HG03439 (cell line): ENCODE results near the gene CCPG1.
A peak's percentile ranks its signal among the peaks of the same experiment; 100 is the strongest.
"Not testable (repeated sequence)": the region's sequence is repeated elsewhere in the genome, so short reads cannot be mapped to it uniquely, and the experiment has no call there.

Source experiments
- ATAC-seq: cut with Tn5 transposase; IDR thresholded peaks from one replicate; pipeline ENCODE4 v1.9.1; 2021; ENCODE audit warnings: mild to moderate bottlenecking, moderate library complexity; ENCODE audit not compliant: unreplicated experiment

The CCPG1 gene, protein sequence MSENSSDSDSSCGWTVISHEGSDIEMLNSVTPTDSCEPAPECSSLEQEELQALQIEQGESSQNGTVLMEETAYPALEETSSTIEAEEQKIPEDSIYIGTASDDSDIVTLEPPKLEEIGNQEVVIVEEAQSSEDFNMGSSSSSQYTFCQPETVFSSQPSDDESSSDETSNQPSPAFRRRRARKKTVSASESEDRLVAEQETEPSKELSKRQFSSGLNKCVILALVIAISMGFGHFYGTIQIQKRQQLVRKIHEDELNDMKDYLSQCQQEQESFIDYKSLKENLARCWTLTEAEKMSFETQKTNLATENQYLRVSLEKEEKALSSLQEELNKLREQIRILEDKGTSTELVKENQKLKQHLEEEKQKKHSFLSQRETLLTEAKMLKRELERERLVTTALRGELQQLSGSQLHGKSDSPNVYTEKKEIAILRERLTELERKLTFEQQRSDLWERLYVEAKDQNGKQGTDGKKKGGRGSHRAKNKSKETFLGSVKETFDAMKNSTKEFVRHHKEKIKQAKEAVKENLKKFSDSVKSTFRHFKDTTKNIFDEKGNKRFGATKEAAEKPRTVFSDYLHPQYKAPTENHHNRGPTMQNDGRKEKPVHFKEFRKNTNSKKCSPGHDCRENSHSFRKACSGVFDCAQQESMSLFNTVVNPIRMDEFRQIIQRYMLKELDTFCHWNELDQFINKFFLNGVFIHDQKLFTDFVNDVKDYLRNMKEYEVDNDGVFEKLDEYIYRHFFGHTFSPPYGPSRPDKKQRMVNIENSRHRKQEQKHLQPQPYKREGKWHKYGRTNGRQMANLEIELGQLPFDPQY

DNA sequence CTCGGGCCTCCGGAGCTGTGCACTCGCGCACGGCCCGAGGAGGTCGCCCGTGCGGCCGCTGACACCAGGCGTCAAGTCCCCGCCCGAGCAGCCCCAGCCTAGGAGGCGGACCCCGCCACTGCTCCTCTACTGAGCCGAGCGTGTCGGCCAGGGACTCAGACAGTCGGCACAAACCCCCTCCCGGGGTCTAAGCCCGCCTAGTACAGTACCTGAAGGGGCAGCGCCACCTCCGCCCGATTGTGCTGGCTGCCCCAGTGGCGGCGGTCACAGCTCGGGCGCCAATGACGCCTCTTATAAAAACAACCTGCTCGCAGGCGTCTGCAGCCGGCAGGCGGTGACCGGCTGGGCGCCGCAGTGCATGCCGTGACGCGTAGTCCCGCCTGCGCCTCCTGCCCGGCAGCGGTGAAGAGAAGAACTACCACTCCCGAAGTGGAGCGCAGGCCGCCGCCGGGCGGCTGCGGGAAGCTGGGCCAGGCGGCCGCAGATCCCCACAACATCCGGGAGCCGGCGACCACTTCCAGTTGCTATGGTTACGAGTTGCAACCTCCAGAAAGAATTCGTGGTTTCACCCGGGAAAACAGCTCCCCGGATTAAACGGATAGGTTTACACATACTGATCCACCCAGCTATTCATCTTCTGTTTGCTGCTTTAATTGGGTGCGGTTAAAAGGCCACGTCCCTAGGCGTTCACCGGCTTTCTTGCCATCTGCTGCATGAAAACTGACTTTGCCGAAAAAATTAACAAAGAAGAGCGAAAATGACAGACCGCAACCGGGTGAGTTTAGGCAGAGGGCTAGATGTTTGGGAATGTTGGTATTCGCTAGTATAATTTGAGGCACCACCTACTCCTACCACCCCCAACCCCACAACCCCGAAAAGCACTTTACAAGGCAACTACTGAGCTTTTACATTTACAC is at the start of gene CCPG1, which contains the start of gene PIERCE2:
TSS of gene CCPG1 (minus strand) at position 348 of the 917 bp plus-strand sequence. CDS start 18,935 bp downstream, outside the sequence.
TSS of gene PIERCE2 (plus strand) at position 484 of the 917 bp plus-strand sequence. CDS start at position 758, 274 bp downstream.
- ATAC-seq: peak; percentile 97

DNA sequence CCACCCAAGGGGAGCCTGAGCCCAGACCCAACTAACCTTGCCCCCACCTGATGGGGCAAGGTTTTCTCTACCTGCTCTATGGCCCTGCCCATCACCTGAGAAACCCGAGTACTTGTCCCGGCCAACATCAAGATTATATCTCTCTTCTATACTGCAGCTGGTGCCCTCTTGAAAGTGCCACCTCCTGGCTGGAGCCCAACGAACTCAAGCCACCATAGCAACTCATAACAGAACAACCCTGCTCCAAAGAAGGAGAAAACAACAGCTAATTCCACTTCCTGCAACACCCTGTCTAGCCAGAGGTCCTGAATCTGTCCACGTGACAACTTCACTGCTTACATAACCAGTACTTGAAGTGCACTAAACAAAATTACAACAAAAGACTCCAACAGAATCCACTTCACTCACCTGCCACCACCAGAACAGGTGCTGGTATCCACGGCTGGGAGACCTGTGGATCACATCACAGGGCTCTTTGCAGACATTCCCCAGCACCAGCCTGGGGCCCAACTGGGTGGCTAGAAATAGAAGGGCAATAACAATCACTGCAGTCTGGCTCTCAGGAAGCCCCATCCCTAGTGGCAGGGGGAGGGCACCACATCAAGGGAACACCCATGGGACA is 49.4 kb upstream of the CCPG1 start:
- no peak for ATAC-seq

DNA sequence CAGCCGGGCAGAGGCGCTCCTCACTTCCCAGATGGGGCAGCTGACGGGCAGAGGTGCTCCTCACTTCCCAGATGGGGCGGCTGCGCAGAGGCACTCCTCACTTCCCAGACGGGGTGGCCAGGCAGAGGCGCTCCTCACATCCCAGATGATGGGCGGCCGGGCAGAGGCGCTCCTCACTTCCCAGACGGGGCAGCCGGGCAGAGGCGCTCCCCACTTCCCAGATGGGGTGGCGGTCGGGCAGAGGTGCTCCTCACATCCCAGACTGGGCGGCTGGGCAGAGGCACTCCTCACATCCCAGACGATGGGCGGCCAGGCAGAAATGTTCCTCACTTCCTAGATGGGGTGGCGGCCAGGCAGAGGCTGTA is 38.9 kb upstream of the CCPG1 start:
- ATAC-seq: not testable (repeated sequence)

GRCh38 chr15:55446379-55447029 is 38.3 kb upstream of the CCPG1 start:
- ATAC-seq: not testable (repeated sequence)

- not testable (repeated sequence) for ATAC-seq
These were observed 37.8 kb upstream of the CCPG1 start for GRCh38 chr15:55445936-55446335.

GRCh38 chr15:55443141-55443540 is 35.0 kb upstream of the CCPG1 start:
- ATAC-seq: not testable (repeated sequence)

DNA sequence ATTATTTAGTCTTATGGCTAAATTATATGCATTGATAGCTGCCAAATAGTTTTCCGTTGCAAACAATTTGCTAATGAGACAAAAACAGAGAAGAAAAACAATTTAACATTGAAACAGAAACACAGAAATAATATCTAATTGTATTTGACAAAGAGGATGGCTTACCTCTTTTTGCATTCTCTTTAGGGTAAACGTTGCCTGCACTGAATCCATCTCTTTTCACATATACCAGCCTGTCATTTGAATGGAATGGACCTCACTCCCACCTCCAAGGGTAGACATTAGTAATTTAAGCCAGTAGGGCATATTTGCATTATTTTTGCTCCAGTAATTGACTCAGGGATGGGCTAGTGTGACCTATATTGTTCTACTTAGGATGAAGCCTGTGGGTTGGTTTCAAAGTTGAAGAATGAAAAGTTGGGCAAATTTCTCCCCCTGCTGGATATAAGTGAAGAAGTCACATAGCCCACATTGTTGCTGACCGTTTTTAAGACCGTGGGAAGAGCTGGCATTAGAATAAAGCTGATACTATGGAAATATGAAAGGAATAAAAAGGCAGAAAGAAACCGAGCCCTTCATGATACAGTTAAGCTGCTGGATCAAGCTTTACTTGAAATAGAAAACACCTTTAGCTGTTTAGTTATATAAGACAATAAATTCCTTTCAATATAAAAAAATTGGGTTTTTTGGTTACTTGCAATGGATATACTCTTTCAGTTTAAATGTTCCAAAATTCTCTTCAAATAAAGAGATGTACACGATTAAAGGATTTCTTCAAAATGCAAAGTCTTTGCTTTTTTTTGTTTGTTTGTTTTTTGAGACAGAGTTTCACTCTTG is 27.0 kb upstream of the CCPG1 start:
- no peak for ATAC-seq

DNA sequence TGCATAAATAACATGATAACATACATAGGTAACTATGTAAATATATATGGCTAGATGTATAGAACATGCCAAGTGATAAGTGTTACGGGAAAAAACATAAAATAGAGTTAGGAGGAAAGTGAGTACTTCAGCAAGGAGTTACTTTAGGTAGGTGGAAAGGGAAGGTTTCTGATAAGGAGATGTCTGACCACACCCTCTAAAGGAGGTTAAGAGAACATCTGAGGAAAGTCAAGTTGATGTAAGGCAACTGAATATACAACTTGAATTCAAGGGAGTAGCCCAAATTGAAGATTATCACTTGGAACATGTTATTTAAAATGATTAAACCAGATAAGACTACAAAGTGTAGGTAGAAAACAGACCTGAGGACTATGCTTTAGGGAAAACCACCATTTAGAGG is 13.9 kb upstream of the CCPG1 start:
- no peak for ATAC-seq

GRCh38 chr15:55420171-55420866 is 12.2 kb upstream of the CCPG1 start:
- no peak for ATAC-seq

DNA sequence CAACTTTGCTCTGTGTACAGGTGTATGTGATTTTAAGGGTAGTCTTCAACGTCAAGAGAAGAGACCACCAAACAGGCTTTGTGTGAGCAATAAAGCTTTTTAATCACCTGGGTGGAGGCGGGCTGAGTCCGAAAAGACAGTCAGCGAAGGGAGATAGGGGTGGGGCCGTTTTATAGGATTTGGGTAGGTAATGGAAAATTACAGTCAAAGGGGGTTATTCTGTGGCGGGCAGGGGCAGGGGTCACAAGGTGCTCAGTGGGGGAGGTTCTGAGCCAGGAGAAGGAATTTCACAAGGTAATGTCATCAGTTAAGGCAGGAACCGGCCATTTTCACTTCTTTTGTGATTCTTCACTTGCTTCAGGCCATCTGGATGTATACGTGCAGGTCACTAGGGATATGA is 9.5 kb upstream of the CCPG1 start:
- not testable (repeated sequence) for ATAC-seq

DNA sequence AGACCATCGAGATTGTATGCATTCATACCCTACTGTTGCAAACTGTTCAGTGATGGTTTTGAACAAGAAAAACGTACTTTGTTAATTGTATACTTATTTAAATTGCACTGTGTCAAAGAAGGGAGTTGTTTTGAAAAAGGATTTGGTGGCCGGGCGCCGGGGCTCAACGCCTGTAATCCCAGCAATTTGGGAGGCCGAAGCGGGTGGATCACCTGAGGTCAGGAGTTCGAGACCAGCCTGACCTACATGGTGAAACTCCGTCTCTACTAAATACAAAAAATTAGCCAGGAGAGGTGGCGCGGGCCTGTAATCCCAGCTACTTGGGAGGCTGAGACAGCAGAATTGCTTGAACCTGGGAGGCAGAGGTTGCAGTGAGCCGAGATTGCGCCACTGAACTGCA is 817 bp upstream of the CCPG1 start:
- ATAC-seq: not testable (repeated sequence)

DNA sequence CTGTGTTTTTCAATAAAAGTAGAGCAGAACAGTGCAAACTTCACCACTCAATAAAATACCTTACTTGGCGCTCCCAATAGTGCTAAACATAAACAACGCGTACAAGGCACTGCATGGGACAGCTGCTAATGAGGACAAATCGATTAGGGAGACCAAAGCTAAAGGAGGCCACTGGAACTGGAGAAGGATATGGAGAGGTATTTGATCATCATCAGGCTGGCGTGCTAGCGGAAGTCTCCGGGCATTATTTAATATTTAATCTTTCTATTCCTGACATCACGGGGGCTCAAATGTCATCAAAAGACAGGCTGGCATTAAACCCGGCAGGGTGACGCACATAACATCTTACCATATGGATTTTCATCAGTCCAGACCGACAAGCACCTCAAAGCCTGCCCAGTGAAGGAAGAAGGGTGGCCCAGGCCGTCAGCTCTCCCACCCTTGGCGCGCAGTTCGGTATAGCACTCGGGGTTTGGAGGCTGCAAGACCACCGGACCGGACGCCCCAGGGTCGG is 604 bp downstream of the CCPG1 start:
- no peak for ATAC-seq

DNA sequence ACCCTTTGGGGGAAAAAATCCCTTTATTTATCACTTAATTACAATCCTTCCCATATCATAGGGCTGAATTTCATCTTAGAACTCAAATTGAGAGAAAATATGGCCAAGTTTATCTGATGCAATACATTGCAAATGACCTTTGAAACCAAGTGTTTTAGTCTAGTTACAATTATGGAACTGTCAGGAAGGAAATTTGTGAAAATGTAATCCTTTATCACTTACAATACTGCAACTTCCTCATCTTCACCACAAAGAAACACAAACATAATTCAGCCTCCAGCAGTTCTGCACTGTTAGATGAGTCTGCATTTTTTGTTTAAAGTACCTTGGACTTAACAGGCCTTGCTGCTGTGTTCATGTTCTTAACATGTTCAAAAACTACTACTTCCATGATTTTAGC is 4.6 kb downstream of the CCPG1 start:
- no peak for ATAC-seq

DNA sequence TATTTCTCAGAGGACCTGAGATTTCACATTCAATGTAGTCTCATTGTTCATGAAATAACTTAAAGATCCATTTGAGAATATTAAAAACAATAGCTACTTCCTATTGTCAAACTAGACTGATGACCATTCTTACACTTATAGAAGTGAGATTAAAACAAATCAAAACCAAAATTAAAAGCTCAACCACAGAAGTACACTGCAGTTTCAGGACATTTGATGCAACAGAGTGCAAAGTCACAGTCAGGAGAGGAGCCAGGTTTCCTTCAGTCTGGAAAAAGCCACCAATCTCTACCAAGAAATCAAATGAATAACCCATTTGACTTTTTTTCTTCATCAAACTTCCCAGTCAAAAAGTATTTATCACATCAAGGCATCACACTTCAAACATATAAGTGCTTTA is 5.5 kb downstream of the CCPG1 start:
- ATAC-seq: no peak

- no peak for ATAC-seq
These were observed 6.3 kb downstream of the CCPG1 start for GRCh38 chr15:55401786-55402246.

- not testable (repeated sequence) for ATAC-seq
These were observed 8.1 kb downstream of the CCPG1 start for GRCh38 chr15:55400050-55400449.

- ATAC-seq: no peak
These were observed 9.9 kb downstream of the CCPG1 start for GRCh38 chr15:55398243-55398642.

- no peak for ATAC-seq
These were observed 13.5 kb downstream of the CCPG1 start for GRCh38 chr15:55394694-55395093.
